Neutrophil (primary cell): ENCODE data around the gene TIMM8A.

Experiments used
- H3K27ac ChIP-seq: fragments of 200-600 bp; sonication (generic); 2 replicates; pipeline ENCODE4 v1.5.1; 2016; ENCODE audit warnings: mild to moderate bottlenecking, moderate library complexity
- H3K27me3 ChIP-seq: fragments of 200-600 bp; sonication (generic); 2 replicates; pipeline ENCODE4 v1.6.0; 2016; ENCODE audit warnings: mild to moderate bottlenecking
- H3K36me3 ChIP-seq: fragments of 200-600 bp; sonication (generic); 2 replicates; pipeline ENCODE4 v1.5.1; 2017
- H3K4me1 ChIP-seq, 2 experiments: fragments of 200-600 bp in 1 of 2; sonication (generic) in 1 of 2; 1 replicate in 1 of 2; 2 replicates in 1 of 2; pipeline versions ENCODE4 v1.5.1 to v1.6.1; 2013 to 2016; ENCODE audit warnings: low read depth in 1 of 2, low read length in 1 of 2, mild to moderate bottlenecking in 1 of 2, moderate library complexity in 1 of 2; ENCODE audit not compliant: control insufficient read depth in 1 of 2, insufficient read depth in 1 of 2
- H3K4me3 ChIP-seq, 2 experiments: fragments of 200-600 bp in 1 of 2; sonication (generic) in 1 of 2; 1 replicate in 1 of 2; 2 replicates in 1 of 2; pipeline ENCODE4 v1.5.1; 2013 to 2016; ENCODE audit warnings: low read depth in 1 of 2, low read length in 1 of 2, mild to moderate bottlenecking in 1 of 2, moderate library complexity in 1 of 2
- H3K9me3 ChIP-seq: fragments of 200-600 bp; sonication (generic); 2 replicates; pipeline ENCODE4 v1.5.1; 2016
- CTCF ChIP-seq: fragments of 200-600 bp; sonication (generic); IDR thresholded peaks from 2 replicates; pipeline ENCODE4 v1.5.1; 2016; ENCODE audit warnings: antibody characterized with exemption

Gene TIMM8A, protein sequence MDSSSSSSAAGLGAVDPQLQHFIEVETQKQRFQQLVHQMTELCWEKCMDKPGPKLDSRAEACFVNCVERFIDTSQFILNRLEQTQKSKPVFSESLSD

DNA sequence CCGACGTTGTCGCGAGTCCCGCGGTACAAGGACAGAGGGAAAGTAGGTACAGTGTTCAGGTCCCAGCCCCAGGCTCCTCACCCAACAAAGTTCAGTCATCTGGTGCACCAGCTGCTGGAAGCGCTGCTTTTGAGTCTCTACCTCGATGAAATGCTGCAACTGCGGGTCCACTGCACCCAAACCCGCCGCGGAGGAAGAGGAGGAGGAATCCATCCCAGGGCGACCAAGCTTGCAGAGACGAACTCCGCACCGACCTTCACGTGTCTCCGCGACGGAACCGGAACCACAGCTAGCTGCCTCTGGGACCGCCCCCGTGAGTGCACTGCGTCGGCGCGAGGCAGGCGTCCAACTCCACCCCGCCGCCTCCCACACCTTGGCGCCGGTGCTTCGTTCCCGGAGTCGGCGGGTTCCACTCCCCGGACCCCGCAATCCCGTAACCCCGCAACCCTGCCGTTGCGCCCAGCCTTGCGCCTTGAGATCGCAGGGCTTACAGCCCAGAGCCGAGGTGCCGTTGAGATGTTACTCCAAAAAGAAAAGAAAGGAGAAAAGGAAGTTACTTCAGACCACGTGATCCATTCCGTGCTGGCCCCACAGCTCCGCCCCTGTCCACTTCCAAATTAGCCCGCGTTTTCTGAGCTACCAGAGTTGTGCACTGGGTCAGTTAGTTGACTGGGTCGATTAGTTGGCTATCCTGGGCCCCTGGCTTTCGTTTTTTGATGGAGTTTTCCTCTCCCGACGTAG, at the start of gene TIMM8A:
Gene TIMM8A, minus strand, starts transcription at position 291 of the 741 bp plus-strand sequence. Its CDS starts 78 bp downstream, at position 213.
- H3K36me3 ChIP-seq: peaks cover 34% of the 10 kb centered on the region
- no peak for TF ChIP-seq CTCF

GRCh38 chrX:101397779-101398178, 49.2 kb upstream of the TIMM8A start:
- no peak for TF ChIP-seq CTCF
- Histone ChIP-seq H3K27ac (no peak overlapping the region), H3K36me3 (no peaks in the 10 kb centered on the region), H3K27me3 (no peaks in the 10 kb centered on the region), H3K4me3 (no peak overlapping the region), H3K4me1 (peaks cover 9% of the 10 kb centered on the region in 2 experiments), H3K9me3 (no peaks in the 10 kb centered on the region)

More for the DNA sequence above, at the start of gene TIMM8A:
- H3K4me1 ChIP-seq: peaks cover 9 to 14% of the 10 kb centered on the region in 2 experiments
- H3K4me3 ChIP-seq: peak within 1 kb of the TSS; percentile 75 to 80
- H3K27me3 ChIP-seq: no peaks in the 10 kb centered on the region
- H3K9me3 ChIP-seq: no peaks in the 10 kb centered on the region
- H3K27ac ChIP-seq: peak within 1 kb of the TSS; percentile 88

GRCh38 chrX:101395789-101396188, 47.2 kb upstream of the TIMM8A start:
- no peak for TF ChIP-seq CTCF
- no peak overlapping the region for H3K4me3 ChIP-seq

DNA sequence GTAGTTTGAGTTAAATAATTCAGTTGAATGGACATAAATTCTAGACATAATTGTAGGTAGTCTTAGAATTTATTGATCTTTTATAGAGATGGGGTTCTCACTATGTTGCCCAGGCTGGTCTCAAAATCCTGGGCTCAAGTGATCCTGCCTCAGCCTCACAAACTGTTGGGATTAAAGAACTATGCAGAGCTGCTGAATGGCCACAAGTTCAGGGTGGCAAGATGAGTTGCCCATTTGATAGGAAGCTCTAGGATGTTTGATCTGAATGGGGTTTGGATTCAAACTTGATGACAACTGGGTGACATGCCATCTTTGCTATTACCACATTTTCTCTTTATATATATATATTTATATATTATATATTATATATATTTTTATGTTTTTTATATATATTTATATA, 45.8 kb upstream of the TIMM8A start:
- no peak overlapping the region for H3K4me3 ChIP-seq
- no peaks in the 10 kb centered on the region for H3K27me3 ChIP-seq
- H3K9me3 ChIP-seq: no peaks in the 10 kb centered on the region
- H3K27ac ChIP-seq: no peak overlapping the region
- no peaks in the 10 kb centered on the region for H3K36me3 ChIP-seq
- no peak for TF ChIP-seq CTCF
- peaks cover 11 to 17% of the 10 kb centered on the region in 2 experiments for H3K4me1 ChIP-seq

More at GRCh38 chrX:101395789-101396188, 47.2 kb upstream of the TIMM8A start:
- no peaks in the 10 kb centered on the region for H3K27me3 ChIP-seq
- H3K9me3 ChIP-seq: no peaks in the 10 kb centered on the region
- no peaks in the 10 kb centered on the region for H3K36me3 ChIP-seq
- no peak overlapping the region for H3K27ac ChIP-seq
- H3K4me1 ChIP-seq: peaks cover 7 to 12% of the 10 kb centered on the region in 2 experiments

DNA sequence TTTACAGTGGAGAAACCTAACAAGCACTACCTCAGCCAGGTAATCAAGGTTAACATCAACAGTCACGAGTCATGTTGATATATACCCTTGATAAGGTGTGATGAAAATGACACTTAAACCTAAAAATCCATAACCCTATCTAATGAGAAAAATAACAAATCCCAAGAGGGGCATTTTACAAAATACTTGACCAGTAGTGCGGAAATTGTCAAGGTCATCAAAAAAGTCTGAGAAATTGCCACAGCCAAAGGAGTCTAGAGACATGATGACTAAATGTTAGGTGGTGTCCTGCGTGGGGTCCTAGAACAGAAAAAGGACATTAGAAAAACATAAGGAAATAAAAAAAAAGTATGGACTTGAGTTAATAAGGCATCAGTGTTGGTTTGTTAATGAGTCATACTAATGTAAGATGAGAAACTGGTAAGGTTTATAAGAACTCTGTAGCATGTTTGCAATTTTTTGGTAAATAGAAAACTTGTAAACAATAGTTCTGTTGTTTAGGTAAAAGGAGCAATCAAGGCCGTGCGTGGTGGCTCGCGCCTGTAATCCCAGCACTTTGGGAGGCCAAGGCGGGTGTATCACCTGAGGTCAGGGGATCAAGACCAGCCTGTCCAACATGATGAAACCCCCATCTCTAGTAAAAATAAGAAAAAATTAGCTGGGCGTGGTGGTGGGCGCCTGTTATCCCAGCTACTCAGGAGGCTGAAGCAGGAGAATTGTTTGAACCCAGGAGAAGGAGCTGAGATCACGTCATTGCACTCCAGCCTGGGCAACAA, 45.2 kb upstream of the TIMM8A start:
- no peak for TF ChIP-seq CTCF
- no peak overlapping the region for H3K4me3 ChIP-seq
- H3K36me3 ChIP-seq: no peaks in the 10 kb centered on the region
- H3K4me1 ChIP-seq: peaks cover 11 to 17% of the 10 kb centered on the region in 2 experiments
- H3K27ac ChIP-seq: no peak overlapping the region
- H3K27me3 ChIP-seq: no peaks in the 10 kb centered on the region
- no peaks in the 10 kb centered on the region for H3K9me3 ChIP-seq
